Mucosa of stomach (tissue), 1 donor: Measurements from ENCODE around the gene TMEM175.

Experiments
- H3K27me3 ChIP-seq: one replicate; pipeline ENCODE4 v1.7.0; 2013; ENCODE audit warnings: mild to moderate bottlenecking, low read length; ENCODE audit not compliant: control insufficient read depth, insufficient read depth
- H3K36me3 ChIP-seq: one replicate; pipeline ENCODE4 v1.7.0; 2013; ENCODE audit warnings: low read length; ENCODE audit not compliant: control insufficient read depth, insufficient read depth
- H3K4me1 ChIP-seq: one replicate; pipeline ENCODE4 v1.7.0; 2013; ENCODE audit warnings: mild to moderate bottlenecking, low read length; ENCODE audit not compliant: control insufficient read depth, insufficient read depth
- H3K4me3 ChIP-seq: one replicate; pipeline ENCODE4 v1.7.0; 2013; ENCODE audit warnings: low read length
- H3K9ac ChIP-seq: one replicate; pipeline ENCODE4 v1.7.0; 2013; ENCODE audit warnings: mild to moderate bottlenecking, low read length, moderate library complexity
- H3K9me3 ChIP-seq: one replicate; pipeline ENCODE4 v1.7.0; 2013; ENCODE audit warnings: mild to moderate bottlenecking, low read length, moderate library complexity; ENCODE audit not compliant: control insufficient read depth
- donor health status: Pancreatic carcinoma.

Gene TMEM175

GRCh38 chr4:891747-892146 lies 40.5 kb upstream of the TMEM175 start:
- Histone ChIP-seq H3K4me1 (no peaks in the 10 kb centered on the region), H3K9me3 (no peaks in the 10 kb centered on the region), H3K27me3 (no peaks in the 10 kb centered on the region), H3K9ac (no peak overlapping the region), H3K4me3 (no peak overlapping the region), H3K36me3 (no peaks in the 10 kb centered on the region)

GRCh38 chr4:892780-893179 lies 39.5 kb upstream of the TMEM175 start:
- Histone ChIP-seq H3K36me3 (no peaks in the 10 kb centered on the region), H3K27me3 (no peaks in the 10 kb centered on the region)

GRCh38 chr4:893276-893994 lies 38.8 kb upstream of the TMEM175 start:
- Histone ChIP-seq H3K36me3 (no peaks in the 10 kb centered on the region), H3K9me3 (no peaks in the 10 kb centered on the region), H3K9ac (no peak overlapping the region), H3K4me3 (no peak overlapping the region), H3K4me1 (no peaks in the 10 kb centered on the region), H3K27me3 (no peaks in the 10 kb centered on the region)

More at GRCh38 chr4:892780-893179, 39.5 kb upstream of the TMEM175 start:
- no peak overlapping the region for H3K9ac ChIP-seq
- no peaks in the 10 kb centered on the region for H3K4me1 ChIP-seq
- no peaks in the 10 kb centered on the region for H3K9me3 ChIP-seq
- H3K4me3 ChIP-seq, result no peak overlapping the region

GRCh38 chr4:893995-894705 lies 38.1 kb upstream of the TMEM175 start:
- Histone ChIP-seq H3K9ac (no peak overlapping the region), H3K36me3 (no peaks in the 10 kb centered on the region), H3K4me1 (no peaks in the 10 kb centered on the region), H3K27me3 (no peaks in the 10 kb centered on the region), H3K9me3 (no peaks in the 10 kb centered on the region), H3K4me3 (no peak overlapping the region)

- Histone ChIP-seq H3K9ac (no peak overlapping the region), H3K36me3 (no peaks in the 10 kb centered on the region), H3K27me3 (no peaks in the 10 kb centered on the region), H3K4me3 (no peak overlapping the region), H3K9me3 (no peaks in the 10 kb centered on the region), H3K4me1 (no peaks in the 10 kb centered on the region)
These were observed 36.7 kb upstream of the TMEM175 start for GRCh38 chr4:895596-895995.

- Histone ChIP-seq H3K27me3 (no peaks in the 10 kb centered on the region), H3K4me3 (no peak overlapping the region), H3K36me3 (no peaks in the 10 kb centered on the region), H3K4me1 (no peaks in the 10 kb centered on the region), H3K9ac (no peak overlapping the region), H3K9me3 (no peaks in the 10 kb centered on the region)
These were observed 36.0 kb upstream of the TMEM175 start for GRCh38 chr4:896216-896615.

GRCh38 chr4:896630-897029 lies 35.6 kb upstream of the TMEM175 start:
- no peak overlapping the region for H3K9ac ChIP-seq
- H3K4me1 ChIP-seq, result no peaks in the 10 kb centered on the region
- no peaks in the 10 kb centered on the region for H3K9me3 ChIP-seq
- H3K4me3 ChIP-seq, result no peak overlapping the region
- no peaks in the 10 kb centered on the region for H3K27me3 ChIP-seq
- no peaks in the 10 kb centered on the region for H3K36me3 ChIP-seq

GRCh38 chr4:898123-898522 lies 34.1 kb upstream of the TMEM175 start:
- no peaks in the 10 kb centered on the region for H3K36me3 ChIP-seq
- H3K9ac ChIP-seq, result no peak overlapping the region
- H3K9me3 ChIP-seq, result no peaks in the 10 kb centered on the region
- H3K4me1 ChIP-seq, result no peaks in the 10 kb centered on the region
- H3K27me3 ChIP-seq, result no peaks in the 10 kb centered on the region
- no peak overlapping the region for H3K4me3 ChIP-seq

GRCh38 chr4:898869-899555 lies 33.2 kb upstream of the TMEM175 start:
- H3K36me3 ChIP-seq, result no peaks in the 10 kb centered on the region
- no peaks in the 10 kb centered on the region for H3K9me3 ChIP-seq
- H3K27me3 ChIP-seq, result no peaks in the 10 kb centered on the region
- no peak overlapping the region for H3K4me3 ChIP-seq
- H3K4me1 ChIP-seq, result no peaks in the 10 kb centered on the region
- no peak overlapping the region for H3K9ac ChIP-seq

- H3K27me3 ChIP-seq, result no peaks in the 10 kb centered on the region
- no peaks in the 10 kb centered on the region for H3K9me3 ChIP-seq
- no peaks in the 10 kb centered on the region for H3K4me1 ChIP-seq
- H3K36me3 ChIP-seq, result no peaks in the 10 kb centered on the region
- H3K9ac ChIP-seq, result no peak overlapping the region
- no peak overlapping the region for H3K4me3 ChIP-seq
These were observed 32.7 kb upstream of the TMEM175 start for GRCh38 chr4:899556-899906.

GRCh38 chr4:900073-900472 lies 32.2 kb upstream of the TMEM175 start:
- no peak overlapping the region for H3K9ac ChIP-seq
- no peaks in the 10 kb centered on the region for H3K9me3 ChIP-seq
- no peak overlapping the region for H3K4me3 ChIP-seq
- no peaks in the 10 kb centered on the region for H3K36me3 ChIP-seq
- no peaks in the 10 kb centered on the region for H3K4me1 ChIP-seq
- H3K27me3 ChIP-seq, result no peaks in the 10 kb centered on the region

- H3K9me3 ChIP-seq, result no peaks in the 10 kb centered on the region
- H3K4me1 ChIP-seq, result no peaks in the 10 kb centered on the region
- H3K36me3 ChIP-seq, result no peaks in the 10 kb centered on the region
- no peak overlapping the region for H3K9ac ChIP-seq
- H3K4me3 ChIP-seq, result no peak overlapping the region
- H3K27me3 ChIP-seq, result no peaks in the 10 kb centered on the region
These were observed 31.5 kb upstream of the TMEM175 start for GRCh38 chr4:900721-901120.
